GM12873 (cell line): ENCODE data around the gene PRH1.

Source experiments
- TF ChIP-seq, protein P1 (sequence below): IDR thresholded peaks from 2 replicates; pipeline ENCODE4 v1.5.1; 2012; ENCODE audit warnings: low read depth, mild to moderate bottlenecking, moderate library complexity, low read length, control low read depth; ENCODE audit not compliant: insufficient read depth; ENCODE audit errors: missing control alignments

PRH1 gene

DNA sequence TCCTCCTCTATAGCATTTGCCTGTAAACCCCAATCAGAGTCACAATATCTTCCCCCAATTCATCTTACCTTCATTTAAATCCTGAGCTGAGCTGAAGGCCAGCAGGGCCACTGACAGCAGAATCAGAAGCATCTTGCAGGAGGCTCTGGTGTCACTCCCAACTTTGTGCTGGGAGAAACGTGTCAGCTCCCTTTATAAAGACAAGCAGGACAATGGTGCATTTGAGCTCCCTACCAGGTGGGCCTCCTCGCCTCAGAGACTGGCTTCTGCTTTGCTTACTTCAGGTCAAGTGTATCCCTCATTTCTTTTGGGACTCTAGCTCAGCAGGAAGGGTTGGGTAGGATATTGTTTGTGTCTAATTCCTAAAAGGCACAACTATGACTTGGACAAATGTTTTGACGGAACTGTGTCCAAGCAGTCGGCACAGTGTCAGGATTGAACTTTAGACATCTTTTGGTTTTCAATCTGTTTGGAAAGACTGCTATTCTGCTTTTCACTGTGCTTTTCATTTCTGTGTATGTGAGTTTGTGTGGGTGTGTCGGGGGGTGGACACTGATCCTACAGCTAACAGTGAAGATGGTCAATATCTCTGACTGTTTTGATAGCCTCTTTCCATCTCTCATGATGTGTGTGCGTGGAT is at the start of gene PRH1:
Gene PRH1 (minus strand): TSS at position 170 of the 640 bp plus-strand sequence. CDS start 38 bp downstream, at position 132.
- TF ChIP-seq, protein P1, sequence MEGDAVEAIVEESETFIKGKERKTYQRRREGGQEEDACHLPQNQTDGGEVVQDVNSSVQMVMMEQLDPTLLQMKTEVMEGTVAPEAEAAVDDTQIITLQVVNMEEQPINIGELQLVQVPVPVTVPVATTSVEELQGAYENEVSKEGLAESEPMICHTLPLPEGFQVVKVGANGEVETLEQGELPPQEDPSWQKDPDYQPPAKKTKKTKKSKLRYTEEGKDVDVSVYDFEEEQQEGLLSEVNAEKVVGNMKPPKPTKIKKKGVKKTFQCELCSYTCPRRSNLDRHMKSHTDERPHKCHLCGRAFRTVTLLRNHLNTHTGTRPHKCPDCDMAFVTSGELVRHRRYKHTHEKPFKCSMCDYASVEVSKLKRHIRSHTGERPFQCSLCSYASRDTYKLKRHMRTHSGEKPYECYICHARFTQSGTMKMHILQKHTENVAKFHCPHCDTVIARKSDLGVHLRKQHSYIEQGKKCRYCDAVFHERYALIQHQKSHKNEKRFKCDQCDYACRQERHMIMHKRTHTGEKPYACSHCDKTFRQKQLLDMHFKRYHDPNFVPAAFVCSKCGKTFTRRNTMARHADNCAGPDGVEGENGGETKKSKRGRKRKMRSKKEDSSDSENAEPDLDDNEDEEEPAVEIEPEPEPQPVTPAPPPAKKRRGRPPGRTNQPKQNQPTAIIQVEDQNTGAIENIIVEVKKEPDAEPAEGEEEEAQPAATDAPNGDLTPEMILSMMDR, result no peak

DNA sequence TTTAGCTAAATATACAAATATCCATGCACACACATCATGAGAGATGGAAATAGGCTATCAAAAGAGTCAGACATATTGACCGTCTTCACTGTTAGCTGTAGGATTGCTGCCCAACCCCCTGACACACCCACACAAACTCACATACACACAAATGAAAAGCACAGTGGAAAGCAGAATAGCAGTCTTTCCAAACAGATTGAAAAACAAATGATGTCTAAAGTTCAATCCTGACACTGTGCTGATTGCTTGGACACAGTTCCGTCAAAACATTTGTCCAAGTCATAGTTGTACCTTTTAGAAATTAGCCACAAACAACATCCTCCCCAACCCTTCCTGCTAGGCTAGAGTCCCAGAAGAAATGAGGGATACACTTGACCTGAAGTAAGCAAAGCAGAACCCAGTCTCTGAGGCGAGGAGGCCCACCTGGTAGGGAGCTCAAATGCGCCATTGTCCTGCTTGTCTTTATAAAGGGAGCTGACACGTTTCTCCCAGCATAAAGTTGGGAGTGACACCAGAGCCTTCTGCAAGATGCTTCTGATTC is 44.8 kb upstream of the PRH1 start, which contains the start of gene PRH2:
Gene PRH2 (plus strand): TSS at position 491 of the 541 bp plus-strand sequence. CDS start 38 bp downstream, at position 529.
- TF ChIP-seq, protein P1, result no peak

GRCh38 chr12:10926269-10926668 is 42.2 kb upstream of the PRH1 start:
- TF ChIP-seq, protein P1, result no peak

DNA sequence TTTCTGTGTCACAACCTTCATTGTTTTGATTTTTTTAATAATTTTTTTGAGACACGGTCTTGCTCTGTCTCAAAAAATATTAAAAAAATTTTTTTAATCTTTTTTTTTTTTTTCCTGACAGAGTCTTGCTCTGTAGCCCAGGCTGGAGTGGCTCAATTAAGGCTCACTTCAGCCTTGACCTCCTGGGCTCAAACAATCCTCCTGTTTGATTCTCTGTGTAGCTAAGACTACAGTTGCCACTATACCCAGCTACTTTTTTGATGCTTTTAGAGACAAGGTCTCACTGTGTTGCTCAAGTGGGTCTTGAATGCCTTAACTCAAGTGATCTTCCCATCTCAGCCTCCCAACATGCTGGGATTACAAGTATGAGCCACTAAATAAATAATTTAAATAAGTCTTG is 35.8 kb upstream of the PRH1 start:
- TF ChIP-seq, protein P1, result no peak

GRCh38 chr12:10910380-10910779 is 26.3 kb upstream of the PRH1 start:
- TF ChIP-seq, protein P1, result no peak

DNA sequence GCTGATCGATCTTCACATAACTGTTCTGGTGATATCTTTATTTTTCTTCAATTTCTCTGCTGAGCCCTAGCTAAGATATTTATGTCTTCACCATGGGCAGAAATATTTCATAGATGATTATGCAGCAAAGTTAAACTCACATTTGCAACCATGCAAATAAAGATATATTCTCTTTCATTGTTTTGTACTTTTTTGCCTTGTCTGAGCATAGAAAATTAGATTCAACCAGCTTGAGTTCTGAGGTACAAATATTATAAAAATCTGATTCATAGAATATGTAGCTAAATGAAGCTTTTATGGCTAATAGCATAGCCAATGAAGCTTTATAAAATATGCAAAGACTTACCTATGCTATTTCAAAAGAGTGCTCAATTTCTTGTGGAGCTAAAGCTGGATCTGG is 25.4 kb upstream of the PRH1 start, which contains the start of gene TAS2R13:
Gene TAS2R13 (minus strand): TSS at position 101 of the 400 bp plus-strand sequence. CDS start 264 bp downstream, outside the sequence.
- TF ChIP-seq, protein P1, result no peak

- TF ChIP-seq, protein P1, result no peak
Measured at GRCh38 chr12:10904686-10905085, 20.6 kb upstream of the PRH1 start.
